ENCODE measurements around the gene INF2.
"Not testable (repeated sequence)": the region's sequence is repeated elsewhere in the genome, so short reads cannot be mapped to it uniquely, and the experiment has no call there.

- not testable (repeated sequence) for TF ChIP-seq POLR2AphosphoS5, TAF1 (IDR thresholded peaks at IDR 0.05; ENCODE audit: low read depth, low read length)
These were observed 17.3 kb upstream of the INF2 start for GRCh38 chr14:104672119-104672518.
